Stomach (tissue), 4 donors: ENCODE results near the gene GEMIN4.

Source experiments
- CTCF ChIP-seq, 7 experiments: fragments of 450-650 bp in 4 of 7; fragments of 200-600 bp in 3 of 7; sonication (generic) in 3 of 7; IDR thresholded peaks; one replicate each; pipeline ENCODE4 v1.5.1; 2016 to 2019; ENCODE audit warnings: antibody characterized with exemption in 7 of 7, control low read depth in 2 of 7, mild to moderate bottlenecking in 1 of 7
- EP300 ChIP-seq: sonication (generic); formaldehyde crosslinking; IDR thresholded peaks from one replicate; pipeline ENCODE4 v1.6.1; 2017; ENCODE audit warnings: antibody characterized with exemption
- POLR2A ChIP-seq, 4 donors: fragments of 450-650 bp; IDR thresholded peaks; one replicate each; pipeline ENCODE4 v1.6.1; 2016; ENCODE audit warnings: antibody characterized with exemption in 4 of 4, control low read depth in 2 of 4, mild to moderate bottlenecking in 1 of 4, moderate library complexity in 1 of 4
- POLR2AphosphoS5 ChIP-seq, 3 donors: sonication (generic); formaldehyde crosslinking; IDR thresholded peaks; one replicate each; pipeline ENCODE4 v1.6.1; 2016; ENCODE audit warnings: antibody characterized with exemption in 3 of 3

- no peak for TF ChIP-seq CTCF (IDR thresholded peaks at IDR 0.05)
- TF ChIP-seq POLR2AphosphoS5 (IDR thresholded peaks at IDR 0.05): no peak
- no peak for TF ChIP-seq EP300
- TF ChIP-seq POLR2A (IDR thresholded peaks at IDR 0.05): no peak
These were observed 6.7 kb downstream of the GEMIN4 start for GRCh38 chr17:745406-745805.
